Natural killer cell (primary cell): ENCODE data around the gene KRT85. TPM values are rescaled to one million over a fixed set of nuclear protein-coding genes. Genes with fewer than 3 reads are reported as not detected.

Experiments used
- ATAC-seq, 3 donors: fragments of 150-1000 bp in 2 of 3; fragments of 200-7000 bp in 1 of 3; cut with Tn5 transposase; 1 replicate in 1 of 3; 2 replicates in 2 of 3; pipeline ENCODE4 v1.10.0; 2021; ENCODE audit warnings: mild to moderate bottlenecking in 2 of 3, moderate library complexity in 2 of 3
- DNase-seq, 2 donors: peaks; one replicate each; pipeline versions ENCODE4 v3.0.0 to v3.0.0-alpha.2; 2013 to 2021; ENCODE audit warnings: mixed read lengths in 1 of 2
- H3K27ac ChIP-seq: one replicate; pipeline ENCODE4 v1.5.1; 2013; ENCODE audit warnings: mild to moderate bottlenecking, low read length
- H3K27me3 ChIP-seq: one replicate; pipeline ENCODE4 v1.6.1; 2013; ENCODE audit warnings: low read length; ENCODE audit not compliant: control insufficient read depth, insufficient read depth
- H3K36me3 ChIP-seq: one replicate; pipeline ENCODE4 v1.6.1; 2013; ENCODE audit warnings: low read length; ENCODE audit not compliant: control insufficient read depth, insufficient read depth
- H3K4me1 ChIP-seq: one replicate; pipeline ENCODE4 v1.6.1; 2013; ENCODE audit warnings: low read length; ENCODE audit not compliant: control insufficient read depth, insufficient read depth
- H3K4me3 ChIP-seq: one replicate; pipeline ENCODE4 v1.5.1; 2013; ENCODE audit warnings: low read length
- H3K9me3 ChIP-seq: one replicate; pipeline ENCODE4 v1.6.1; 2013; ENCODE audit warnings: low read length; ENCODE audit not compliant: control insufficient read depth, insufficient read depth
- H3K27ac Mint-ChIP-seq, 2 donors: one replicate each; pipeline ENCODE4 v1.8.0; 2022; ENCODE audit warnings: mild to moderate bottlenecking in 2 of 2, mixed read lengths in 2 of 2, moderate library complexity in 1 of 2
- H3K27me3 Mint-ChIP-seq, 2 donors: one replicate each; pipeline ENCODE4 v1.8.0; 2022; ENCODE audit warnings: low read depth in 2 of 2, mixed read lengths in 2 of 2
- H3K36me3 Mint-ChIP-seq: one replicate; pipeline ENCODE4 v1.8.0; 2022; ENCODE audit warnings: mixed read lengths
- H3K4me1 Mint-ChIP-seq, 2 donors: one replicate each; pipeline ENCODE4 v1.8.0; 2022; ENCODE audit warnings: mixed read lengths in 2 of 2
- H3K4me3 Mint-ChIP-seq: one replicate; pipeline ENCODE4 v1.8.0; 2022; ENCODE audit warnings: mild to moderate bottlenecking, moderate library complexity, mixed read lengths
- H3K9me3 Mint-ChIP-seq, 2 donors: one replicate each; pipeline ENCODE4 v1.8.0; 2022; ENCODE audit warnings: mixed read lengths in 2 of 2
- CTCF ChIP-seq: fragments of 200-600 bp; IDR thresholded peaks from one replicate; pipeline ENCODE4 v1.8.0; 2022; ENCODE audit warnings: antibody characterized with exemption
- WGBS: methylation state at CpG from one replicate; pipeline ENCODE4 v1.1.7; 2013; ENCODE audit warnings: missing lambda C conversion rate; ENCODE audit not compliant: insufficient coverage; 5-methylcytosine and 5-hydroxymethylcytosine counted together
- intact Hi-C: fragments of 100-400 bp; cut with micrococcal nuclease; formaldehyde crosslinking; loops from one replicate; pipeline ENCODE4 v1.14.2; 2022
- total RNA-seq, 4 donors: library from RNA; stranded (reverse); fragments of 120-200 nt in 1 of 4; gene quantifications; one replicate each; pipeline versions ENCODE4 v1.2.3 to v1.2.4, GENCODE V29; 2013 to 2022

KRT85 gene
- not detected for total RNA-seq
- not detected for total RNA-seq (2013)

- WGBS = 89% methylated on average over 42 of the region's 42 CpGs
- no peak for TF ChIP-seq CTCF
- peaks cover 55 to 63% of the 10 kb centered on the region in 2 donors for H3K27me3 Mint-ChIP-seq
These were observed at the start of gene KRT85 for GRCh38 chr12:52366738-52367485. KRT85 (minus strand) TSS chr12:52367481; CDS start chr12:52367405, 76 bp downstream.

GRCh38 chr12:52416795-52417194 lies 49.5 kb upstream of the KRT85 start:
- H3K27ac Mint-ChIP-seq = no peak overlapping the region
- no peaks in the 10 kb centered on the region for H3K4me1 ChIP-seq
- ATAC-seq (no peak), DNase-seq (no peak)
- no peaks in the 10 kb centered on the region for H3K36me3 Mint-ChIP-seq
- no peak overlapping the region for H3K27ac ChIP-seq
- peaks cover 10 to 12% of the 10 kb centered on the region in 2 donors for H3K4me1 Mint-ChIP-seq
- peaks cover 8 to 31% of the 10 kb centered on the region in 2 donors for H3K27me3 Mint-ChIP-seq
- no peak overlapping the region for H3K4me3 ChIP-seq
- intact Hi-C loops = no loop called here
- no peaks in the 10 kb centered on the region for H3K9me3 ChIP-seq
- no peaks in the 10 kb centered on the region for H3K27me3 ChIP-seq
- no peak overlapping the region for H3K4me3 Mint-ChIP-seq
- WGBS = 91% methylated on average over 1 of the region's 1 CpG
- TF ChIP-seq CTCF = no peak
- no peaks in the 10 kb centered on the region for H3K9me3 Mint-ChIP-seq
- H3K36me3 ChIP-seq = no peaks in the 10 kb centered on the region

More at GRCh38 chr12:52366738-52367485, at the start of gene KRT85:
- peaks cover 17% of the 10 kb centered on the region for H3K27me3 ChIP-seq
- peaks cover 8% of the 10 kb centered on the region for H3K4me1 ChIP-seq
- Mint-ChIP-seq H3K4me1 (peaks cover 2 to 13% of the 10 kb centered on the region in 2 donors), H3K9me3 (no peaks in the 10 kb centered on the region), H3K36me3 (no peaks in the 10 kb centered on the region), H3K27ac (no peak within 1 kb of the TSS), H3K4me3 (no peak within 1 kb of the TSS)
- H3K27ac ChIP-seq = no peak within 1 kb of the TSS
- no peaks in the 10 kb centered on the region for H3K9me3 ChIP-seq
- no peak for DNase-seq
- no peak within 1 kb of the TSS for H3K4me3 ChIP-seq
- H3K36me3 ChIP-seq = no peaks in the 10 kb centered on the region
- no peak for ATAC-seq
- intact Hi-C loops = no loop called here

- Mint-ChIP-seq H3K27ac (no peak overlapping the region), H3K4me1 (peaks cover 10 to 12% of the 10 kb centered on the region in 2 donors), H3K9me3 (no peaks in the 10 kb centered on the region), H3K36me3 (no peaks in the 10 kb centered on the region), H3K27me3 (peaks cover 8 to 25% of the 10 kb centered on the region in 2 donors), H3K4me3 (no peak overlapping the region)
- Histone ChIP-seq H3K27ac (no peak overlapping the region), H3K36me3 (no peaks in the 10 kb centered on the region), H3K9me3 (no peaks in the 10 kb centered on the region), H3K27me3 (no peaks in the 10 kb centered on the region), H3K4me1 (no peaks in the 10 kb centered on the region), H3K4me3 (no peak overlapping the region)
- DNase-seq = no peak
- TF ChIP-seq CTCF = no peak
- no peak for ATAC-seq
- 85% methylated on average over 10 of the region's 10 CpGs for WGBS
- intact Hi-C loops = no loop called here
These were observed 48.8 kb upstream of the KRT85 start for GRCh38 chr12:52415870-52416750.
